HG03558 (cell line): ENCODE data around the gene STIL.
"Not testable (repeated sequence)": the region's sequence is repeated elsewhere in the genome, so short reads cannot be mapped to it uniquely, and the experiment has no call there.

Experiments
- ATAC-seq: cut with Tn5 transposase; IDR thresholded peaks from one replicate; pipeline ENCODE4 v1.9.1; 2021; ENCODE audit warnings: moderate number of reproducible peaks; ENCODE audit not compliant: unreplicated experiment; ENCODE audit errors: extremely low read depth

Gene STIL

GRCh38 chr1:47203504-47203903, 110.4 kb downstream of the STIL start:
- not testable (repeated sequence) for ATAC-seq

DNA sequence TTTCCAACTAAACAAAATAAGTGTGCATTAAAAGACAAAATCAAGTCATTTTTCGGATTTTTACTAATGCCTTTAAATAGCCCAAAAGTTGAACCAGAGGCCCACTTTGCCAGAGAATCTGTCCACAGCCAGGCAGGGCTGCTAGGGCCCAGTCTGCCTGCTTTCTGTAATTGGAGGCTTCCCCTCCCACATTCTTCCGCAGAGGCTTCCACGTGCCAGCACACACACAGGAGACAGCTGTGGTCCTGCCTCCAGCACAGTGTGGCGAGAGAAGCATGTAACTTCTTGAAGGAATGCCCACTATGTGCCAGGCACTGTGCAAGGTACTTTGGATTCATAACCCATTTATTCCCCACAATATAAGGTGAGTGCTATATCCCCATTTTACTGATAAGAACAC, 112.8 kb downstream of the STIL start:
- ATAC-seq = no peak
